Keratinocyte (primary cell): Measurements from ENCODE around the gene DNAJC12. TPM values are rescaled to one million over a fixed set of nuclear protein-coding genes. Genes with fewer than 3 reads are reported as not detected.

Experiments
- DNase-seq: peaks from one replicate; pipeline ENCODE4 v3.0.0-alpha.2; 2011; ENCODE audit warnings: low read depth, missing footprints, low spot score
- FAIRE-seq: peaks from 2 replicates; lab custom pipeline; 2011; peaks lifted over from hg19 to GRCh38; lab: Jason Lieb, UNC
- H2AFZ ChIP-seq: 2 replicates; pipeline ENCODE4 v1.6.0; 2012; ENCODE audit warnings: low read length, control low read depth, inconsistent platforms; ENCODE audit not compliant: control insufficient read depth
- H3K27ac ChIP-seq: 2 replicates; pipeline ENCODE4 v1.5.1; 2011; ENCODE audit warnings: low read length; ENCODE audit not compliant: control insufficient read depth, insufficient read depth
- H3K27me3 ChIP-seq: 3 replicates; pipeline ENCODE4 v1.6.0; 2011; ENCODE audit warnings: low read length; ENCODE audit not compliant: control insufficient read depth, insufficient read depth; ENCODE audit errors: extremely low read depth
- H3K36me3 ChIP-seq, 2 experiments: 2 replicates in 1 of 2; 3 replicates in 1 of 2; pipeline ENCODE4 v1.5.1; 2011; ENCODE audit warnings: low read length in 2 of 2, mild to moderate bottlenecking in 1 of 2; ENCODE audit not compliant: control insufficient read depth in 2 of 2, insufficient read depth in 2 of 2; ENCODE audit errors: extremely low read depth in 1 of 2
- H3K4me1 ChIP-seq: 3 replicates; pipeline ENCODE4 v1.5.1; 2011; ENCODE audit warnings: low read length; ENCODE audit not compliant: control insufficient read depth, insufficient read depth; ENCODE audit errors: extremely low read depth
- H3K4me2 ChIP-seq: 3 replicates; pipeline ENCODE4 v1.6.0; 2011; ENCODE audit warnings: low read depth, low read length; ENCODE audit not compliant: control insufficient read depth, insufficient read depth; ENCODE audit errors: extremely low read depth
- H3K4me3 ChIP-seq, 3 experiments: fragments of 200-600 bp in 1 of 3; sonication (generic) in 1 of 3; 2 replicates in 2 of 3; 3 replicates in 1 of 3; pipeline ENCODE4 v1.5.1; 2011 to 2016; ENCODE audit warnings: low read length in 3 of 3, mild to moderate bottlenecking in 3 of 3, control low read depth in 2 of 3, inconsistent platforms in 1 of 3, low read depth in 1 of 3, mixed read lengths in 1 of 3, mixed run types in 1 of 3, moderate library complexity in 1 of 3; ENCODE audit not compliant: control insufficient read depth in 2 of 3, insufficient read depth in 2 of 3; ENCODE audit errors: extremely low read depth in 1 of 3
- H3K79me2 ChIP-seq: 2 replicates; pipeline ENCODE4 v1.6.0; 2012; ENCODE audit warnings: low read length; ENCODE audit not compliant: control insufficient read depth, insufficient read depth
- H3K9ac ChIP-seq: 3 replicates; pipeline ENCODE4 v1.6.0; 2011; ENCODE audit warnings: low read length; ENCODE audit not compliant: control insufficient read depth, insufficient read depth; ENCODE audit errors: extremely low read depth
- H3K9me1 ChIP-seq: 3 replicates; pipeline ENCODE4 v1.6.0; 2011; ENCODE audit warnings: low read length; ENCODE audit not compliant: control insufficient read depth, insufficient read depth; ENCODE audit errors: extremely low read depth
- H3K9me3 ChIP-seq: 2 replicates; pipeline ENCODE4 v1.5.1; 2012; ENCODE audit warnings: low read depth, low read length; ENCODE audit not compliant: control insufficient read depth
- H4K20me1 ChIP-seq: 3 replicates; pipeline ENCODE4 v1.6.0; 2011; ENCODE audit warnings: low read length; ENCODE audit not compliant: control insufficient read depth, insufficient read depth; ENCODE audit errors: extremely low read depth
- EZH2 ChIP-seq: IDR thresholded peaks from one replicate; pipeline ENCODE4 v1.6.1; 2012; ENCODE audit warnings: inconsistent platforms, mild to moderate bottlenecking, low read length, moderate library complexity
- dilution Hi-C: fragments of 300-500 bp; cut with MboI; formaldehyde crosslinking; loops from one replicate; pipeline ENCODE4 v1.7.0; 2020; ENCODE audit warnings: low sequenced_read_pairs; ENCODE audit not compliant: extremely low pct_ligation_motif_present
- polyA plus RNA-seq, 5 experiments: library from polyadenylated mRNA; depleted of rRNA in 3 of 5; stranded (reverse) in 3 of 5; stranded (forward) in 1 of 5; unstranded in 1 of 5; fragments of >200 nt; gene quantifications; 1 replicate in 1 of 5; 2 replicates in 3 of 5; 3 replicates in 1 of 5; pipeline versions ENCODE4 v1.2.1 to v1.2.3, GENCODE V29; 2011 to 2012; ENCODE audit warnings: missing spikeins in 2 of 5, low read depth in 1 of 5, low replicate concordance in 1 of 5
- TF ChIP-seq, protein P1 (sequence below), 3 experiments: IDR thresholded peaks in 1 of 3; conservative IDR thresholded peaks in 1 of 3; optimal IDR thresholded peaks in 1 of 3; 2 replicates in 2 of 3; 3 replicates in 1 of 3; pipeline versions ENCODE3 to v1.5.1; 2011; ENCODE audit warnings: low read length in 3 of 3, mild to moderate bottlenecking in 3 of 3, moderate library complexity in 2 of 3, control low read depth in 1 of 3, inconsistent platforms in 1 of 3; ENCODE audit not compliant: insufficient read depth in 2 of 3; ENCODE audit errors: extremely low read depth in 1 of 3

Gene DNAJC12
- polyA plus RNA-seq, 1 donor (not counting 4 experiments of a cell fraction or from before 2014, with no cell fraction given), result 0.31 TPM

GRCh38 chr10:67863094-67863493, 25.1 kb upstream of the DNAJC12 start:
- no peaks in the 10 kb centered on the region for H3K27me3 ChIP-seq
- no peaks in the 10 kb centered on the region for H3K79me2 ChIP-seq
- H3K4me1 ChIP-seq, result no peaks in the 10 kb centered on the region
- no peaks in the 10 kb centered on the region for H4K20me1 ChIP-seq
- H3K9me1 ChIP-seq, result no peaks in the 10 kb centered on the region
- no peaks in the 10 kb centered on the region for H3K9me3 ChIP-seq
- TF ChIP-seq, protein P1, sequence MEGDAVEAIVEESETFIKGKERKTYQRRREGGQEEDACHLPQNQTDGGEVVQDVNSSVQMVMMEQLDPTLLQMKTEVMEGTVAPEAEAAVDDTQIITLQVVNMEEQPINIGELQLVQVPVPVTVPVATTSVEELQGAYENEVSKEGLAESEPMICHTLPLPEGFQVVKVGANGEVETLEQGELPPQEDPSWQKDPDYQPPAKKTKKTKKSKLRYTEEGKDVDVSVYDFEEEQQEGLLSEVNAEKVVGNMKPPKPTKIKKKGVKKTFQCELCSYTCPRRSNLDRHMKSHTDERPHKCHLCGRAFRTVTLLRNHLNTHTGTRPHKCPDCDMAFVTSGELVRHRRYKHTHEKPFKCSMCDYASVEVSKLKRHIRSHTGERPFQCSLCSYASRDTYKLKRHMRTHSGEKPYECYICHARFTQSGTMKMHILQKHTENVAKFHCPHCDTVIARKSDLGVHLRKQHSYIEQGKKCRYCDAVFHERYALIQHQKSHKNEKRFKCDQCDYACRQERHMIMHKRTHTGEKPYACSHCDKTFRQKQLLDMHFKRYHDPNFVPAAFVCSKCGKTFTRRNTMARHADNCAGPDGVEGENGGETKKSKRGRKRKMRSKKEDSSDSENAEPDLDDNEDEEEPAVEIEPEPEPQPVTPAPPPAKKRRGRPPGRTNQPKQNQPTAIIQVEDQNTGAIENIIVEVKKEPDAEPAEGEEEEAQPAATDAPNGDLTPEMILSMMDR (optimal IDR thresholded peaks at IDR 0.05 in 1 of 3, IDR thresholded peaks at IDR 0.05 in 1 of 3, conservative IDR thresholded peaks at IDR 0.05 in 1 of 3; ENCODE audit: extremely low read depth in 1 of 3, insufficient read depth in 2 of 3, low read length in 3 of 3), result no peak
- no peak for TF ChIP-seq EZH2
- H2AFZ ChIP-seq, result no peak overlapping the region
- no peaks in the 10 kb centered on the region for H3K36me3 ChIP-seq
- no peak for FAIRE-seq
- H3K27ac ChIP-seq, result no peak overlapping the region
- H3K4me2 ChIP-seq, result no peak overlapping the region
- no peak for DNase-seq
- H3K4me3 ChIP-seq, result no peak overlapping the region
- no peak overlapping the region for H3K9ac ChIP-seq
- dilution Hi-C loops, result no loop called here

- no peak for FAIRE-seq
- Histone ChIP-seq H3K4me1 (no peaks in the 10 kb centered on the region), H2AFZ (no peak overlapping the region), H3K4me3 (no peak overlapping the region), H3K9me1 (no peaks in the 10 kb centered on the region), H3K27ac (no peak overlapping the region), H3K9me3 (no peaks in the 10 kb centered on the region), H3K4me2 (no peak overlapping the region), H3K36me3 (no peaks in the 10 kb centered on the region), H3K9ac (no peak overlapping the region), H3K27me3 (no peaks in the 10 kb centered on the region), H4K20me1 (no peaks in the 10 kb centered on the region), H3K79me2 (no peaks in the 10 kb centered on the region)
- TF ChIP-seq, protein P1 (optimal IDR thresholded peaks at IDR 0.05 in 1 of 3, IDR thresholded peaks at IDR 0.05 in 1 of 3, conservative IDR thresholded peaks at IDR 0.05 in 1 of 3; ENCODE audit: extremely low read depth in 1 of 3, insufficient read depth in 2 of 3, low read length in 3 of 3), result no peak
- no peak for TF ChIP-seq EZH2
- dilution Hi-C loops, result no loop called here
- no peak for DNase-seq
These were observed 23.9 kb upstream of the DNAJC12 start for GRCh38 chr10:67861750-67862432.
